GM21723 (cell line): ENCODE measurements around the gene PLS3.

ENCODE experiments used
- ATAC-seq: cut with Tn5 transposase; IDR thresholded peaks from one replicate; pipeline ENCODE4 v1.9.1; 2021; ENCODE audit warnings: mild to moderate bottlenecking, moderate library complexity; ENCODE audit not compliant: unreplicated experiment

Gene PLS3

DNA sequence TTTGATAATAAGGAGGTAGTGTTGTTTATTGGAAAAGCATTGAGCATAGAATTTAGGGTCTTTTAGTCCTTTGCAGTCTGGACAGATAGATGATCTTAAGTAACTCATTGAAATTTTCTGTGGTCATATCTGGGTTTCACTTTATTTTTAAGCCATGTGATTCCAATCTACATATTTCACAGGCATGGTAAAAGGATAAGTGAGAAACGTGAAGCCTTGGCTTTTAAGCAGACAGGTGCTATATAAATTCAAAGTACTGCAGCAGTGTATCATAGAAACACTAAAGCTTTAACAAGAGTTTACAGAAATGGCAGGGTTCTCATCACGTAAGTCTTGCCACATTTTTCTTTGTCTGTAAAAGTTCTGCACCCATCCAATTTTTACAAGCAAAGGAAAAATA, 4.9 kb downstream of the PLS3 start:
- ATAC-seq, result no peak

DNA sequence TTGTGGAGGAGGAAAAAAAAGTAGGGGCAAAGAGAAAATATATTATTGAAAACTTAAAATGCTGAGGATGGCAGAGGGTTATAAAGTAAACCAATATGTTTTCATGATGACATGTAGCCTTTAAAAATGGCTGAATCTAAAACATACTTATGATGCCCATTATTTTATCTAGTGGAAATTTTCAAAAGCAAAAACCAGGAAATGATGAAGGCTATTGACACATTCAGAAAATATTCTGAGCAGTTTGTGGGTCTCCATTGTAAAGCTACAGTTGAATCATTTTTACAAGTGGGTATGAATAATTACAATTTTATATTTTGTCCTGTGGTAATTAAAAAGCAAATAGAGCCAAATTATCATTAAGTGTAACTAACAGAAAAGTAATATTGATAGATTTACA, 10.7 kb downstream of the PLS3 start:
- ATAC-seq, result no peak

DNA sequence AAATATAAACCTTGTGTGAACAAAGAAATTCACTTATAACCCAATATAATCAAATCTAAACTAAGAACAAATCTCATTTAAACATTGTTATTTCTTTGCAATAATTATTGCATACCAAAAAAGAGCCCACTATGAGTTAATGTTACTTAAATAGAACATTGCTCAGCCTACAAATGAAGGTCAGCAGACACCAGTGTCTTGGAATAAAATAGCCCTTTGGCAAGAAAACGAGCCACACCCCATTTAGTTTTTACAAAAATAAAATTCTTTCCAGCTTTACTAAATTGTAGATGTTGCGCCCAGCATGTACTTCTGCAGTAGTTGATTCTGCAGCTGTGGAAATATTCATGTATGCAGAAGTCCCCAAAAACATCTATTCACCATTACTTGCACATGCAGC, 12.2 kb downstream of the PLS3 start:
- ATAC-seq, result no peak

DNA sequence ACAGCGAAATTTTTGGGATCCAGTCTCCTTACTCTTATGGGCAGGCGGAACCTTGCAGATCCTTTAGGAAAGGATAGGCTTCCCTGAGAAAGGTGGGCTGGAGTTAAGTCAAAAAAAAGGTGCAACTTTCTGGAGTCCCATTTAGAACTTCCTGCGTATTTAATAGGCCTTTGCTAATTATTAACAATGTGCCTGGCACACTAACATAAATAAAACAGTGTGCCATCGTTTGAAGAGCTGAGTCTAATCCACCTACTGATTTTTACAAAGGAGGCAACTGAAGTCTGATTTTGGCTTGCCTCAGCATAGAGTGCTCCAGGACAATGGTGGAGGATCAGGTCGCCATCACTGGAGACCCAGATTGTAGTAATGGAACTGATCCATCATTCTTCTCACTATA, 15.7 kb downstream of the PLS3 start:
- no peak for ATAC-seq

DNA sequence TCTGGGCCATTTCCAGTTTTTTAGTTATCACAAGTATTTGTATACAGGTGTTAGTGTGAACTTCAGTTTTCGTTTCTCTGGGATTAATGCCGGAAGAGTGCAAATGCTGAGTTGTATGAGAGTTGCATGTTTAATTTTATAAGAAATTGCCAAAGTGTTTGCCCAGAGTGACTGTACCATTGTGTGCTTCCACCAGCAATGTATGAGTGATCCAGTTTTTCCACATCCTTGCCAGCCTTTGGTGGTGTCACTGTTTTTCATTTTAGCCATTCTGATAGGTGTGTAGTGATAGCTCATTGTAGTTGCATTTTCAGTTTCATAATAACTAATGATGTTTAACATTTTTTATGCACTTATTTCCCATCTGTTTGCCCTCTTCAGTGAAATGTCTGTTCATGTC, 18.4 kb downstream of the PLS3 start:
- no peak for ATAC-seq

DNA sequence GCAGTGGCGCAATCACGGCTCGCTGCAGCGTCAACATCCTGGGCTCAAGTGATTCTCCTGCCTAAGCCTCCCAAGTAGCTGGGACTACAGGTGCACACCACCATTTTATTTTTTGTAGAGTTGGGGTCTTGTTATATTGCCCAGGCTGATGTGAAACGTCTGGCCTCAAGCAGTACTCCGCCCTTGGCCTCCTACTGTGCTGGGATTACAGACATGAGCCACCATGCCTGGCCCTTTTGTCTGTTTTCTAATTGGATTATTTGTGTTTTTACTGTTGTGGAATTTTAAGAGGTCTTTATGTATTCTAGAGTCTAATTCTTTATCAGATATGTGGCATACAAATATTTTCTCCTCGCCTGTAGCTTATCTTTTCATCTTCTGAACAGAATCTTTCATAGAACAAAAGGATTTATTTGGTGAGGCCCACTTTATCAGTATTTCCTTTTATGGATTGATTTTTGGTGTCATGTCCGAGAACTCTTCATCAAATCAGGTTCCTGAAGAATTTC, 18.9 kb downstream of the PLS3 start:
- ATAC-seq, result no peak

DNA sequence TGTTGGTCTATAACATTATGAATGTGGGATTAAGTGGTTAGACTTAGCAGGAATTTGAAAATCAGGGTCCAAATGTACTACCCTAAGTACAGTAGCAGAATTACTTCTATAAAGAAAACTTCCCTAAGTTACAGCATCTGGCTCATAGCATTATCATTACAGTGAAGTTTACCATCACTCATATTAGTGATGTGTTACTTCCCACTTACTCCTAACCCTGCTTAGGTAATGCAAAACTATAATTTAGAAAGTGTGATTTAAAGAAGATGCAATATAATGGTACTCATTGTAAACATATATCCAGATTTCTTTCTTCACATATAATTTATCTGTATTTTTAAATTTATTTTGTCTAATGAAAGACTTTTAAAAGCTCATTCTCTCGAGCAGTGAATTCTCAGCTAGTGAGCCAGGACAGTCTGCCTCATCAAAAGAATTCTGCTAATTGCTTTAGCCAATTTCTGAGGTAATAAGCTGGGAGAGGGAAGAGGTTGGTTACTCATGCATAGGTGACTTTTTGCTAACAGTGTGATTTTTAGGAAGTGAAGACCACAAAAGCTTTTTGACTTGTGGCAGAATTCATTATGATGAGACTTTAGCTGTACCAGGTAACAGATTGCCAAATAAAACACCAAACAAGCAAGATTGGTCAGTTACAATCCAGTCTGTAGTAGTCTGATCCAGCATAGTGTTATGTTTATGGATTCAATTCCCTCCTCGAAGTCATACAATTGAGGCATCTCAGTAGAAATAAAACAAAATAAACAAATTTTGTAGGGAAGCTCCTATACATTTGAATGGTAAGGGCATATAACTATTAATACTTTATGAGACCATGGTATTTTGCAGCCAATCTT, 21.0 kb downstream of the PLS3 start:
- no peak for ATAC-seq

DNA sequence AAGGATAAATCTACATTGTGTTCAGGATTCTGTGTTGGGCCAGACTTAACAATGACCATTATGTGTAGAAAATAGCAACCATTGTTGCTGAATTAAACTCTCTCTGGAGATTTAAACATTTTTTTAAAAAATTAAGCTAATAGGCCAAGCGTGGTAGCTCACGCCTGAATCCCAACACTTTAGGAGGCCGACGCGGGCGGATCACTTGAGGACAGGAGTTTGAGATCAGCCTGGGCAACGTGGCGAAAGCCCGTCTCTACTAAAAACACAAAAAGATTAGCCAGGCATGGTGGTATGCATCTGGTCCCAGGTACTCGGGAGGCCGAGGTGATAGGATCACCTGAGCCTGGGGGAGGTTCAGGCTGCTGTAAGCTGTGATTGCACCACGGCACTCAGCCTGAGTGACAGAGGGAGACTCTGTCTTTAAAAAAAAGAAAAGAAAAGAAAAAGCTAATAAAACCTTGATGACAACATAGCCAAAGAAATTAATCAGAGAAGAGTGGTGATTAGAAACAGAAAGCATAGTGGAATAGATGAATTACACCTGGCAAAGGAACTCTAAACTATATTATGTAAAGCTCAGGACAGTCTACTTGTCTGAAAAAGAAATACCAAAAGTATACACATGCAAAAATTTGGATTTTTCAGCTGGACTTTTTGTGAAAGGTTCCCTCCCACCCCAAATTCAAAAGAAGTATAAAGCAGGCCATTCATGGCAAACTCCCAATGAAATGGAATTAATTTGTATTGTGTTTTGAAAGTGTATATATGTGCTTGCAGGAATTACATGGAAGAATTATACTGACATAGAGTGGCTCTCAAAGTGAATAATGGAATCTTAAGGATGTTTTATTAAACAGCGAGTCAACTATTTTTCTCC, 21.9 kb downstream of the PLS3 start:
- no peak for ATAC-seq

DNA sequence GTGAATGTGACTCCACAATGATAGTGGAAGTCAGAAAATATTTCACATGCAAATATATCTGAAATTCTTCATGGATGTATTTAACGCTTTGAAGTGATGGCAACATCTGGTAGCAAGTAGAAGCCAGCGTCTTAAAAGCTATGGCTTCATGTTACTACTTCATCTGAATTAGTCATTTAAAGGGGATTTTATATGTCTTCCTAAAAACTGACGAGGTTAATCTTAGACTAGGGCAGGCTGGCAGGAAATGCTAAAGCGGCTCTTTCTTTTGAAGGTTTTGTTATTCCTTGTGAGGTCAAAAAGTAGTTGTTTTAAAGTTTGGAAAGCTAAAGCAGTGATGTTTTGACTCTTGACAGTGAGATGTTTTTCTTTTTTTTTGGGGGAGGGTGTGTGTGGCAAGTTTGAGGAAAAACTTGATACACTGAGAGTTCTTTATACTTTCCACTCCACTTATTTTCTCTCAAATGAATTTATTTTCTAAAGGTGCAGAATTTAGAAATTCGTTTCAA, 22.6 kb downstream of the PLS3 start:
- no peak for ATAC-seq

DNA sequence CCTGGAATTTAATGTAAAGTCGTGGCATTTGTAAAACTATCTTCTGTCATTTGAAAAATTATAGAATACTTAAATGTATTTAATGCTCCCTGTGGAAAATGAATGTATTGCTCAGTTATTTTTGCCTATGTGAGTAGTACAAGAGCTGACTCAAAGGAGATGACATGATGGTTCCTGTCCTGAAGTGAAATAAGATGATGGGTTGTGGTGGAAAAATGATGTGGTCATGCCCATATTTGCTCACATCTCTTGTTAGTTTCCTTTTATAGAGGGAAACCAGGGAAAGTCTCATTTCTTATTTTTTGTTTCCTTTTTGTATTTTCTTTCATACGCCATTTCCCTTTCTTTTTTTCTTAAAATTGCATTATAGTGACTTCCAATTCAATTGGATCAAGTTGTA, 23.7 kb downstream of the PLS3 start:
- ATAC-seq, result no peak

DNA sequence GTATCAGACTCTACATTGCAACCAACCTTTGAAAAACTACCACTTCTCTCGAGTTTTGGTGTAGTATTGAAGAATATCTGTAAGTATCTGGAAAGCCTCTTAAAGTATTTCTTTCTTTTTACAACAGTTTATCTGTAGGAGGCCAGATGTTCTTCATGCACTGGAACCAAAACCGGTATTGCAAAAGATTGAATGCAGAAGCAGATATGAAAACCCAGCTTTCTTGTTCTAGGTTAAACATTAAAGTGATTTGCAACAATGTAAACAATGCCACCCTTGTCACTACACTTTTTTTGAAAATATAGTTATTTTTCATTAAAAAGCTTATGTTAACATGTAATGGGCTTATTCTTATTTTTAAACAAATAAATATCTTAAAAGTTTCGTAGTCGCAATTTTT, 27.2 kb downstream of the PLS3 start:
- no peak for ATAC-seq

DNA sequence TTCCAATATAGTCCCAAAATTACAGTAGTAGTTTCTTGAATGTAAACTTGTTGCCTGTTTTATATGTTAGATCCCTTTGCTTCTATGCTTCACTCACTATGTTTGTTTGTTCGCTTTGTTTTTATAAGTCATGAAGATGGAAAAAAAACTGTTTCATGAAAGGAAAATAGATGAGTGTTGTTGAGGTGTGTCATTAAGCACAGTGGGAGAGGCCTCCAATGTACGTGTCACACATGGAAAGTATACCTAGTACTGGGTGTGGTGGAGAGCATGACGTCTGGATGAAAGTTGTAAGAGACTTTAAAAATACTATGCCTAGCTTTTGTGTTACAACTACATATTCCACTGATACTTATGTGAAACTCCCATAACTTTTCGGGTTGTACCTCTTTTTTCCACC, 28.4 kb downstream of the PLS3 start:
- ATAC-seq, result no peak

DNA sequence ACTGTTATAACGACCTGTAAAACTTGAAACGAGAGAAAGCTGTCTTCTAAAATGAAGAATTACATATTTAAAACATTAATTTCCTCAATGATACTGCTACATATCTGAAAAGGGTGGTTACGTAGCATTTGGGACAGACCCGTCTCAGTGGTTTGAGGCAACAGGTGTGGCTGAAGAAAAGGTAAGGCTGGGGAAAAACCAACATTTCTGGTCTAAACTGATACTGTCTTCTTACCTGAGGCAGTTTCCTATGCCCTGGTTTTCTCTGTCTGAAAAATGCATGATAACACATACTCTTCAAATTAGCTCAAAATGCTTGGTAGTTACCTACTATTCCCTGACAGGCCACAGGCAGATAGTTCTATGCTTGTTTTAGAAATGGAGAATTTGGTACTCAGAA, 30.4 kb downstream of the PLS3 start:
- ATAC-seq, result no peak

DNA sequence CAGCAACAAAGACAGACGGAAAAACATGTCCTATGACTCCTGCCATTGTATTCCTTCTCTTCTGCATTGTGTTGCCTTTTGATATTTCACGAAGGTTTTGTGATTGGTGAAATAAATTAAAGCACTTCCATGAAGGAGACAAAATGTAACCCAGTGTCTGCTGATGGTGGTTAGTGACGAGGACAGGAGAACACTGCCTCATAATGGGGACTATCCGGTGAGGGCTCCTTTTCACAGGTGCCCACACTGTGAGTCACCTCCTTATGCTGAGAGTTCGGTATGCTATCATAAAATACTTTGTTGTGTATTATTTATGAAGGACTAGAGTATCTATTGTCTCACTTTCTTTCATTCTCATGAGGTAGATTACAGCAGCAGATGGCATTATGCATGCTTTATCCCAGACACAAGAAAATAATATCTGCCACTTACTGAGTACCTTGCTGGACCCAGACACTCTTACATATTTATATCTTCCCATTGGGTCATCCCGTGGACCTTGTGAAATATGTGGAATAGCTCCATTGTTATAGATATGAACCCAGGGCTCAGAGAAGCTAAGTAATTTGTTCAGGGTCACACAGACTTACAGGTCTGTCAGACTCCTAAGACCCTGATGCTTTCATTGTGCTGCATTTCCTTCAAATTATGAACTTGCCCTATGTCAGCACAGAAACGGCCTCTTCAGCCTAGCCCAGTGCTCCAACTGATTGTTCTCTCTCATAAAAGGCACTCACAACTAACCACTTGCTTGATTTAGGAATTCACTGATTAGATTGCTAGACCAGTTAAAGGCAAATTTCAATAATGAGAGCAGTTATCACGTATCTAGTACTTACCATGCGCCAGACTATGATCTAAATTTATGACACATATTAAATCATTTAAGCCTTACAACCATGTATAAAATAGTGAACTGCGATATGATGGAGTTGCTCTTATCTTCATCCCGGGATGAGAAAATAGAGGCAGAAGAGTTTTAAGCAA, 31.2 kb downstream of the PLS3 start:
- no peak for ATAC-seq

DNA sequence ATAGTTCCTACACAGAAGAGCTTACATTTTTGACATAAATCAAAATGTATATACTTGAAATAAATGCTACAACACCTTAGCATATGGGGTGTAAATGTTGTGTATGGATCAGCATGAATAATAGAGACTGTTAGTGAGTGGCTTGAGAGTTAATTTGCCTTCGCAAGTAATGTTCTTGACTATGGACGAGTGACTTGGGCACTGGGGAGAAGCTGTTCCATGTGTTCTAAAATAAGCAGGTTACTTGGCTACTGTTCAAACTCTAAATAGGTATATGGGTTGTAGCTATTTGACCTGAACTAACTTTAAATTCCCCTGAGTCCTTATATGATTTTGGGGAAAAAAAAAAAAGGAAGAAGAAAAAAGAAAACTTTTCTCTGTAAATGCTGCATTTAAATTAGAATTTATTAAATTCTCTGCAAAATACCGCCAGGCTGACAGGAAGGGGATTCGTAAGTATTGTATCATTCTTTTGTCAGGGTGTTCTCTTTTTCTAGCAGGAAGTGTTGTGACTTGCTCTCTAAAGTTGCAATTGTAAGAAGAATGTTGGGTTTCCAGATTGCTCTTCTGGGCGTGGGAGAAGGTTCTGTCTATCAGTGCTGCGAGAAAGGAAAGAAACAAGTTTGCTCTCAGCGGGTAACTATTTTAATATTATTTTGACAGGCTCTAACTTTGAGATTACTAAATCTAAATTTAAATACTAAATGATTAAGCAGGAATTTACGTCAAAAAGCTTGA, 32.2 kb downstream of the PLS3 start:
- no peak for ATAC-seq

DNA sequence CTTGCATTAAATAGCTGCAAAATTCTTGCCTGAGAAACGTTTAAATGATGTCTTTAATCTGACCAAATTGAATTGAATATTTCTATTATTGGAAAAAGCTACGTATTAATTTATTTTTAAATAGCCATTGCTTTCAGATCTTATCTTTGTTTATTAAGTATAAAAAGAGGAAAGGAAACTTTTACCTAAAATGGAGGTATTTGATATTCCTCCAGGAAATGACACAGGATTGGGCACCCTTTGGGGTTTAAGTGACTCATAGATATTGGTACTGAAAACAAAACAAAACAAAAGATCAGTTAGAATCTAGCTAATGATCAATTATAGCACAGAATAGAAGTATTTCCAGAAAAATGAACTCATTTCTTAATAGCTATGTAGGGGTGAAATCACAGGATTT, 34.1 kb downstream of the PLS3 start:
- ATAC-seq, result no peak

DNA sequence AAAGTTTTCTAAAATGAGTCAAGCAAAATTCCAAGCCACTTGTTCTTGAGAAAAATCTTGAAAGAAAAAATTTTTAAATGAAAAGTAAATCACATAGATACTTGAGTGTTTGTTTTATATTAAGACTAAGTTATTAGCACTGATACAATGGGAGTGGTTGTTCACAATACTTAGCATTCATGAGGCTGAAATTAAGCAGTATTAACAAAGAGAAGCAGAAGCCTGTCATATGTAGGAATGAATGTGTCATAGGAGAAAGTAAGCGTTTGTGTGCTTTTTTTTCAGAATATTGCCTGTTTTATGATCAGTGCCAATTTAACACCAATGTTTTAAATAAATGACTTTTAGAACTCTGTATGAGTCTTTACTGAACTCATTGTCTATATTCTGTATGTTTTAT, 37.6 kb downstream of the PLS3 start:
- no peak for ATAC-seq

DNA sequence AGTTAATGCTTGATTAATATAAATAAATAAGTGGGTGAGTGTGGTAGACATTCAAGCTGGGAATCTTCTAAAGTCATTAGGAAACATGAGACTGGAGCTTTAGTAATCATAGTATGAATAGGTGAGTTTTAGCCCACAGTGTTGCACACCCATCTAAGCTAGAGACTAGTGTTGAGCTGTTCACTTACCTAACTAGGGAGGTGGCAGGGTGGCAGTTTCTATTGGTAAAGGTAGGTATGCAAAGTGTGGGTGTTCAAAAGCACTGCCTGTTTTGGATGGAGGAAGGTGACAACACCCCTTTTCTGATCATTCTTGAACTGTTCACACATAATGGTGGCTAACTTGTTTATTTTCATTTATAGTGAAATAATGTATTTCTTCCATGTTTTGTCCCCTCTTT, 41.3 kb downstream of the PLS3 start:
- no peak for ATAC-seq

DNA sequence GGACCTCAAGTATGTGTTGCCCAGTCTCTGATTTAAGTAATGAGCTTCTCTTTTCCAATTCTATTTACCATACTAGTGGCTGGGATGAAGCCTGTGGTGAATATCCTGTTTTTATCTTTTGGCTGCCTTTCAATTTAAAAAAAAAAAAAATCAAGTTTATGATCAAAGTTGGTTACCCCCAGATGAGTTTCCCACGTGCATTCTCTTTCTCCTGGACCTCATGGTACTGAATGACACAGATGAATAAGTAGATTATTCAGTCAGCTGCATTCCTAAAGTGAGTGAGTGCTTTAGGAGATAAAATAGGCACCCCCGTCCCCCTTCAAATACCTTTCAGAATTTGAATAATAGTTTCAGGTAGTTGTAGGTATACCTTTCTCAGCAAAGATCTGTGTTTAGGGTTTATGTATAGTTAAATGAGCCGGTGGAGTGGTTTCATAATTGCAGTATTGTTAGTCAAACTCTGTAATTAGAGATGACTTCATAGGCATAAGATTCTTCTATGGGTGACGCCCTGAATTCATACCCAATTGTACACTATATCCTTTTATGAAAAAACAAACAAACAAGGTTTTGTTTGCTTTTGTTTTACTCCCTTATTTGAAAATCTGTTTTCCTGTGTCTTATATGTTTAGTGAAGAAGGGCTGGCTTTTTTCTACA, 41.9 kb downstream of the PLS3 start:
- no peak for ATAC-seq
